H1 (cell line): ENCODE data around the gene LGR4. TPM values are rescaled to one million over a fixed set of nuclear protein-coding genes. Genes with fewer than 3 reads are reported as not detected.

Source experiments
- ASH2L ChIP-seq: fragments of 200-600, 300-600 bp; sonication (generic); IDR thresholded peaks from one replicate; pipeline ENCODE4 v1.7.1; 2017; ENCODE audit warnings: low read length
- CHD1 ChIP-seq: IDR thresholded peaks from 2 replicates; pipeline ENCODE4 v1.6.1; 2012; ENCODE audit warnings: low read depth, low read length, improper control_type of control experiment
- CHD7 ChIP-seq: fragments of 300-600 bp; sonication (generic); IDR thresholded peaks from 2 replicates; pipeline ENCODE4 v1.7.1; 2012; ENCODE audit warnings: low read length, moderate library complexity, mild to moderate bottlenecking, inconsistent platforms; ENCODE audit not compliant: insufficient replicate concordance
- EZH2 ChIP-seq: fragments of 200-600 bp; sonication (generic); IDR thresholded peaks from 2 replicates; pipeline ENCODE4 v1.7.1; 2012; ENCODE audit warnings: low read depth, mild to moderate bottlenecking, moderate library complexity, low read length, inconsistent platforms; ENCODE audit not compliant: severe bottlenecking
- HDAC6 ChIP-seq: IDR thresholded peaks from one replicate; pipeline ENCODE4 v1.7.1; 2012; ENCODE audit warnings: low read depth, mild to moderate bottlenecking, inconsistent platforms, low read length, moderate library complexity
- TAF1 ChIP-seq: IDR thresholded peaks from 2 replicates; pipeline ENCODE4 v1.6.1; 2011; ENCODE audit warnings: mild to moderate bottlenecking, low read depth, low read length
- USF2 ChIP-seq: IDR thresholded peaks from 2 replicates; pipeline ENCODE4 v1.6.1; 2011; ENCODE audit warnings: low read length, improper control_type of control experiment
- polyA plus RNA-seq, 7 experiments: library from polyadenylated mRNA; depleted of rRNA in 3 of 7; stranded (reverse) in 5 of 7; unstranded in 2 of 7; fragments of >200 nt in 5 of 7; fragments of 200-250 nt in 2 of 7; gene quantifications; 1 replicate in 5 of 7; 2 replicates in 1 of 7; 4 replicates in 1 of 7; pipeline versions ENCODE4 v1.2.1 to v1.2.3, GENCODE V29; 2011 to 2013; ENCODE audit warnings: missing spikeins in 2 of 7, mixed read lengths in 2 of 7
- total RNA-seq: library from RNA; stranded (reverse); fragmentation: NEBNext Ultra II Directional; extraction: Animal tissue kit (Norgen Biotek cat#: 25700); gene quantifications from 2 replicates; pipeline ENCODE4 v1.2.1, GENCODE V29; 2021

LGR4 gene
- total and polyA plus RNA-seq, 2 of the 8 experiments (the other 6 are each of a cell fraction or from before 2014, with no cell fraction given): 26.6 to 61.7 TPM

GRCh38 chr11:27410272-27410671, 62.3 kb downstream of the LGR4 start (continued):
- TF ChIP-seq CHD7 (no peak), EZH2 (no peak), USF2 (no peak), HDAC6 (no peak), ASH2L (no peak), TAF1 (no peak), CHD1 (no peak)
